CD4-positive, alpha-beta T cell treated with Interleukin-2 at 100 ng/mL for 4 hours (primary cell): ENCODE data around the gene ANKS6.

ENCODE experiments used
- DNase-seq: peaks from one replicate; pipeline ENCODE4 v3.0.0-alpha.2; 2020; ENCODE audit warnings: low spot score

Gene ANKS6

DNA sequence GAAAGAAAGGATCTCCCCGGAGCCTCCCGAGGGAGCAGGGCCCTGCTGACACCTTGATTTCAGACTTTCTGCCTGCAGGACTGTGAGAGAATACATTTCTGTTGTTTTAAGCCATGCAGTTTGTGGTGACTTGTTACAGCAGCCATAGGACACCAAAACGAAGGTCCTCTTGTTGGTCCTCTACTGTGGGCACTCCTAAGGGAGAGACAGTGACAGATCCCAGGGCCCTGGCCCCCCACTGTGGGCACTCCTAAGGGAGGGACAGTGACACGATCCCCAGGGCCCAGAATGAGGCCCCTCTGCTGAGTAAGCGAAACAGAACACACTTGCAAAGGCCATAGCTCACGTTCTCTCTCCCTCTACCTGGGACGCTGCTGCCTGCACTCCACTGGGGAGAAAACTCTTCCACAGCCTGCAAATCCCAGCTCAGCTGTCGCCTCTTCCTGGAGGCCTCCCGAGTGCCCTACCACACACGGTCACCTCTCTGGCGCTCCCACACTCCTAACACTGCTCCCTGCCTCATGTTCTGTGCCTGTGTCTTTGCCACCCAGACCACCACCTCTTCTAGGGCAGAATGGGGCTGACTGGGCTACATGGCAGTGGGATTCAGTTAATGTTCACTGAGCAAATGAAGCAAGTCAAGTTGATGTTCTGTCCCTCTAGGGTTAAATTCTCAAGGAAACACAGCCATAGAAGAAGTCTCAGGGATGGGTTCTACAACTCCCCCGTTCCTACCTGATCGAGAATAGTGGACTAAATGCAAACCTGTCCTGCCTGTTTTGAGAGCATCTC lies 23.8 kb downstream of the ANKS6 start:
- no peak for DNase-seq

DNA sequence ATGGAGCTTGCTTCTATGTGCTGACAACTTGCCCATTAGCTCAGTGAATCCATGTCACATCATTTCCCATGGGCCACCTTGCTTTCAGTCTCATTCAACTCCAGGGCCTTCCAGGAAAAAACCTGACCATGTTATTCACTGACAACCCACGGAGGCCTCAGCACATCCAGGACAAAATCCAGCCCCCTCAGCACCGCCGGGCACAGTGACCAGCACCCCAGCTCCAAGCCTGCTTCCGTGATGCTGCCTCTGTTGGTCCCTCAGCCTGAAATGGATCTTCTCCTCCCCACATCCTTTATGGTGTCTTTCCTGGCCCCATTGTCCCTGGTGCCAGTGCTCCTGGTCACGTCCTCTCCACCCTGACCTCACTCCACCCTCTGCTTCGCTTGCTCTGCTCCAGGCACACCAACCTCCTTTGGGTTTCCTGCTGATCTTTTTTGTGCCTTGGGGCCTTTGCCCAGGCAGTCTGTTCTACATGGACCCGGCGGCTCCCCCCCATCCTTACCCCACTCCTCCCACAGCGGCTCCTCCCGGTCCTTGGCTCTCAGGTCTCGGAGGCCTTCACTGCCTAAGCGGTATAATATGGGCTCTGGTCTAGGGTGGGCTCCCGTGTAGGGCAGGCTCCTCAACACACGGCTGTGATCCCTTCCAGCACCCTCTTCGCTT lies 25.0 kb downstream of the ANKS6 start:
- DNase-seq, result no peak

DNA sequence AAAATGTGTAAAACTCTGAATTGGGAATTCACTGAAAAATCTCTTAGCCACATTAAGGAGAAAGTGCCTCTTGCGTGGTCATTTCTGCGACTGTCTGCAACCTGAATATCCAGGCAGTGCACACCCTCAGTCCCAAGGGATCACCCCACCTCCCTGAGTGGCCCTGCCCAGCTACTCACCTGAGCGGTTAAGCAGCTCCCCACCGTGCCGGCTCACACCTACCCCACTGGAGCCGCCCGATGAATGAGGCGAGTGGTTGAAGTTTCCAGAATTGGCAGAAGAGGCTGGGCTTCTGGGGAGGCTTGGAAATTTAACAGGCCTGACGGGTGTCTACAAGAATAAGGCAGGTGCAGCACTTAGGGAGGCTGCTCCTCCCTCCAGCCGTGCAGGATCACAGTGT lies 25.6 kb downstream of the ANKS6 start:
- no peak for DNase-seq

DNA sequence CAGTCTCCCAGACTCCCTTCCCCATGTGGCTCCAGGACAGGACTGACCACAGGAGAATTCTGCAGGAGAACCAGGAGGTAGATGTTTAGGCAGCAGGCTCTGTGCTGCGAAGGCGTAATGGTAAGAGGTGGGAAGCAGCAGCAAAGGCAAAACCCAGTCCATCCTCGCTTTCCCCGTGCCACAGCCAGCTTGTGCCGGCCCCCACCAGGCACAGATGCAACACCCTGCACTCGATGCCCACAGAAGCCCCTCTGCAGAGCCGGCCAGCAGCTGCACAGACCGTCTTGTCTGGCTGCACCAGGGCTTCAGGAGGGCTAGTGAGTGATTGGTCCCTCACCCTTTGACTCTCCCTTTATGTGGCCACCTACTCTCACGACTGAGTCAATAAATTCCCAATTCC lies 28.0 kb downstream of the ANKS6 start:
- no peak for DNase-seq

DNA sequence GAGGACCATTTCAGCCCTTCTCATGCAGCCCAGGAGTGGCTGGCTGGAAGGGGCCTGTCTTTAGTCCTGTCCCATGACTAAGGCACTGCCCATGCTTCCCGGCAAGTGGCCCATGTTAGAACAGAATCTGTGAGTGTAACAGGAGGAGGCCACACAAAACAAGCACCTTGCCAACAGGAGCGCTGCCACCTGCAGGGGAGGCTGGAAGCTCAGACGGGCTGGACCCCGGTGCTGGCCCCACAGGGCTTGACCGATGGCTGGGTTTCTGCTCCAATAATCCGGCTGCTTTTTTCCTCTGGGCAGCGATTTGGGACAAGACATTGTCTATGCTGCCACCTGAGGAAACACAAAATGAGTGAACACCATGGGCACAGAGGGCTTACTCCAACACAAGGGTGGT lies 28.4 kb downstream of the ANKS6 start:
- DNase-seq, result no peak

DNA sequence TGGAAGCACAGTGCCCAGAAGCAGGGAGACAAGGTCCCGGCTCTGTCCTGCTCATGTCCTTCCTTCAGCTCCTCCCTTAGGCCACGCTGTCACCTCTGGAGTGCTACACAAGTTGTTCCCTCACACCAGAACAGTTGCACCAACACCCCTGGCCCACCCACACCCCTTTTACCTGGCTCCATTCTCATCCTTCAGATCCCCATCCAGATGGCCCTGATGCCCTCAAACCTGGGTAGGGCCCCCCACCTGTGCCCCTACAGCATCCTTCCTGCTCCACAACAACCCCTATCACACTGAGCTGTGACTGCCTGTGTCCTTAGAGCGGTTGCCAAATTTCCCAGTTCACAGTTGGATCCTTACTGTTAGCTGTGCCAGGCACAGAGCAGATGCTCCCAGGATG lies 29.2 kb downstream of the ANKS6 start:
- no peak for DNase-seq

DNA sequence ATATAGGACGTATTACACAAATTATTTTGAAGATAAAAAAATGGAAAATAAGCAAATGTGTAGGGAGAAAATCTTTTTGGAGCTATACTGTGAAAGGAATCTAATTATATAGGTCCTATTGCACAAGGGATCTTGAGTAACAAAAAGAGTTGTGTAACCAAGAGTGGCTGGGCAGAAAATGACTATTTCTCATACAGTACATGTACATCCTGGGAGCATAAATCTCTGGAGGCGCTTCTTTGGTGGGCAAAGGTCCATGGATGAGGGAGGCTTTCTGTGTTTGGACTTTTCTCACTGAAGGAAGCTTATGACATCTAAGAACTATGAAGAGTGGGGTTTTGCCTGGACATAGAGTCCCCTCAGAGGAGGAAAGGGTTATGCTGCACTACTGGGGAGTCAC lies 29.8 kb downstream of the ANKS6 start:
- no peak for DNase-seq

DNA sequence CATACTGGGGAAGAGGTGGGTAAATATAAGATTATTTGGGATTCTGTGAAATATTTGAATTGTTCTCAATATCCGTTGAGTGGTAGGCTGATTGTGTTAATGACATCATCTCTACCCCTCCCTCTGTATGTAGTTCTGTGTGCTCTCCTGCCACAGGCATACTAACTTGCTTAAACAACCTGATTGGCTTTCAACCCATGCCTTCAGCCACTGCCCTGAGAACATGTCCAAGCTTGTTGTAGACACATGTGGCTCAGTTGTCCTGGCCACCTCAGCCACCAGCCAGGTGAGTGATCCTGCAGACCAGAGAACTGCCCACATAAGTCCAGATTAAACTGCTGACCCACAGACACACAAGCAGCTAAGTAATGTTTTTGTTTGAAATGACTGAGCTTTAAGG lies 31.1 kb downstream of the ANKS6 start:
- no peak for DNase-seq

DNA sequence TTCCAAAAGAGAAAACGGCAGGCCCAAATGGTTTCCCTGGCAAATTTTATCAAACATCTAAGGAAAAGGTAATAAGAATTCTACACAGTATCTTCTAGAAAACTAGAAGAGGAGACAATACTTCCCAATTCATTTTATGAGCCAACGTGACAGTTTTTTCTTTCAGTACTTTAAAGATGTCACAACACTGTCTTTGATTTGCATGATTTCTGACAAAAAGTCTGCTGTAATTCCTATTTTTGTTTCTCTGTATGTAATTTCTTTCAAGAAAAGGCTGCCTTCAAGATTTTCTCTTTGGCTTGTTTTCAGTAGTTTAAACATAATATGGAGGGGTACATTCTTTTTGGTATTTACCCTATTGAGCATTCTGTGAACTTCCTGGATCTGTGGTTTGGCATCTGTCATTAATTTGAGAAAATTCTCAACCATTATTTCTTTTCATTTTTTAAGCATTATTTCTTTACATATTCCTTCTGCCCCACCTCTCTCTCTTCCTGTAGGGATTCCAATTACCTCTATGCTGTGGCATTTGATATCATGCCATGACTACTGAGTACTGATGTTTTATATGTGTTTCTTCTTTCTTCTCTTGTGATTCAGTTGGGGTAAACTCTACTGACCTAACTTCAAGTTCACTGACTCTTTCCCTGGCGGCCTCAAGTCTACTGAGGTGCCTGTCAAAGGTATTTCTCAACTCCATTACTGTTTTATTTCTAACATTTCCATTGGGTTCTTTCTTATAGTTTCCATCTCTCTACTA lies 32.2 kb downstream of the ANKS6 start:
- no peak for DNase-seq

DNA sequence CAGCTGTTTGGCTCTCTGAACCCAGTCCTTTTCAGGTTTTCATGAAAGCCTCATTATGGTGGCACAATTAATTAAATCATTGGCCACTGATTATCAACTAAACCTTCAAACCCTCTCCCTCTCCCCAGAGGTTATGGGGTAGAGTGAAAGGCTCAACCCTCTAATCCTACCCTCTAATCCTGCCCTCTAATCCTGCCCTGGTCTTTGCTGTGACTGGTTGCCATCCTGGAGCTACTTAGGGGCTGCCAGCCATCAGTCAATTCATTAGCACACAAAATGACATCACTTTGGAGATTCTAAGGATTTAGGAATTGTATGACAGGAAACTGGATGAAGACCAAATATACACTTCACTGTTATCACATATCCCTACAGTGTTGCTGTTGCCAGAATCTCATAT lies 36.1 kb downstream of the ANKS6 start:
- DNase-seq, result no peak

DNA sequence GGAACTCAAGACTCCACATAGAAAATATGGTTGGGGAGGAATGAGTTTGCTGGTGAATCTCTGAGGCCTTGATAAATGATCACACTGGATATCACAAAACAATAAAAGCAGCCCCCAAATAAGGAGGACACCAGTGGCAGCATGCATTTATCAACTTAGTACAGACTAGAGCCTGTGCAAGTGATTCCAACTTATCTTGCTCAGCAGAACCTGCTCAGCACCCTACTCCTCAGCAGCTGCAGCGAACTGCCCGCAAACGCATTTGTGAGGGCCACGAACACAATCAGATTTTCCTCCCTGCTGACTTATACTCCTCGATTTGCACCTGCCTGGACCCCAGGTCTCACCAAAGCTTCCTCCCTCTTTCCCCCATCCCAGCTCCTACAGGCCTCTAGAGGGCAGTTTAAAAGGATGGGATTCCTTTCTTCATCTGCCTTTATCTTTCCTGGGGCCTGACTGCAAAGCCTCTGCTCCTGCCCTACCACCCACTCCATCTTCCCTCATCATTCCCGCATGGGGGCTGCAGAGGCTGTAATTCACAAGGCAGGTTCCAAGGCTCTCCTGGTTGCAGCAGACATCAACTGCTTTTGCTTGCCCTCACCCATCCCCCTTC lies 41.2 kb downstream of the ANKS6 start:
- no peak for DNase-seq

DNA sequence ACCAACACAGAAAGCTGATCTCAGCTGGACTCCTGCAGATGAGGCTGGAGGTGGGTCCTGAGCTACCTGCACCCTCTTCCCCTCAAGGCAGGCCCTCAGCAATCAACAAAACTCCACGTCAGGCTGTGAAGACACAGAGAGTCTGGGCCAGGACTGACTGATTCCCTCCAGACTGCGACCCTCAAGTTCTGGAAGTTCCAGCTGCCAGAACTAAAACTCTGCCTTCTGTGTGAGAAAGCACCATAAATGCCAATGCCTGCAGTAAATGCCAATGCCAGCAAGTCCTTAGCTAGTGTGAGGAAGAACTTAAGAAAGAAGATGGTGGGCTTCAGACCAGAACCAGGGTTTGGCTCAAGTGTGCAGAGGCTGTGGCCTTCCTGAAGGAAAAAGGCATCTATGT lies 45.1 kb downstream of the ANKS6 start:
- no peak for DNase-seq

DNA sequence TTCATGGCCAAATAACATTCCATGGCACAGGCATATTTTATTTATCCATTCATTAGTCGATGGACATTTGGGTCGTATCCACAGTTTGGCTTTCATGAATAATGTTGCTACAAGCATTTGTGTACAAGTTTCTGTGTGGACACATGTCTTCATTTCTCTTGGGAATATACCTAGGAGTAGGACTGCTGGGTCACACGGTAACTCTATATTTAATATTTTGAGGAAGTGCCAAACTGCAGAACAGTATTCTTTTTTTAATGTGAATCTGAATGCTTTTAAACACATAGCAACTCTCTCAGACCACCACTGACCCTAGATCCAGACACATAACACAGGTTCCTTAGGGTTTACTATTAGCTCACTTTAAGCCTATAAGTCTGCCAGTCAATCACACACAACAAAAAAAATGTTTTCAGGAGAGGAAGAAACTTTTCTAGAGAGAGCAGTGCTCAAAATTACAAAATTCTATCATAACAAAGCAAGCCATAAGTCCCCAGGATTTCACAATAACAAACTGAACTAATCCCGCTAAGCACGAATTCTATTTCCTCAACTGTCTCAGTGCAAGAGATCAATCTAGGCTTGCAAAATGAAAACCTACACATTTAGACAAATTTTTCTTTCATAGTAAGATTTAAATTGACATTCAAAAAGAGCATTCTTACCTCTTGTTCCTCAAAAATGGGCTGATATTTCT lies 45.8 kb downstream of the ANKS6 start:
- DNase-seq, result no peak

DNA sequence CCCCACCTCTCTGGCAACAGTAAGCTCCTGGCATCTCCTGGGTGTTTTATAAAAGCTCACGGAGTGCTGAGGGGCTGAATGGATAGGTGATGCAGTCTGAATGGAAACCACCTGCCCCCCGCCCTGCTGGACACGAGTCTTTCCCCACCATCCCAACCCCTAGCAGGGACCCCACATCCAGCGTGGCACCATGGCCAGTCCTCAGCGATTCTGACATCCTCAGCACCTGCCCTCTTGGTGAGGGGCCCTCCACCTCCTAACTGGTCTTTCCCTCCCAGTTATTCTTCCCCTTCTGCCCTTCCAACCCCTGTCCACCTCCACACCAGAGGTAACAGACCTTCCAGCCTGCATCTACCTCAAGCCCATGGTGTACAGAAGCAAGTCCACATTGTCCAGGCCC lies 48.9 kb downstream of the ANKS6 start:
- no peak for DNase-seq

DNA sequence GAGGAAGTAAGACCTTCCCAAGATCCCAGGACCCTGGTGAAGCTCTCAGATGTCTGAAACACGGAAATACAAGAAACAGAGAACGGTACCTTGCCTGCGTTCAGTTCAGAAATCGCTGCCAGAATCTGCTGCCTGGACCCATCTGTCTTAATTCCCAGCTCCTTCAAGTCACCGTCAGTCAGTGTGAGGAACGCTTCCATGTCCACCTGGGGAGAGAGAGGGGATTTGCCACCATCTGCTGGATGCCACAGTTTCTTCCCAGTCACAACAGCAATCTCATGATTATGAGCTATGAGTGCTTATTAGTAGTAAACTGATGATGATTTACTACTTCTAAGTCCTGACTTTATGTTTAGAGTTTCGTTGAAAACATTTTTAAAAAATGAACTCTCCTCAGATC lies 50.9 kb downstream of the ANKS6 start:
- no peak for DNase-seq

DNA sequence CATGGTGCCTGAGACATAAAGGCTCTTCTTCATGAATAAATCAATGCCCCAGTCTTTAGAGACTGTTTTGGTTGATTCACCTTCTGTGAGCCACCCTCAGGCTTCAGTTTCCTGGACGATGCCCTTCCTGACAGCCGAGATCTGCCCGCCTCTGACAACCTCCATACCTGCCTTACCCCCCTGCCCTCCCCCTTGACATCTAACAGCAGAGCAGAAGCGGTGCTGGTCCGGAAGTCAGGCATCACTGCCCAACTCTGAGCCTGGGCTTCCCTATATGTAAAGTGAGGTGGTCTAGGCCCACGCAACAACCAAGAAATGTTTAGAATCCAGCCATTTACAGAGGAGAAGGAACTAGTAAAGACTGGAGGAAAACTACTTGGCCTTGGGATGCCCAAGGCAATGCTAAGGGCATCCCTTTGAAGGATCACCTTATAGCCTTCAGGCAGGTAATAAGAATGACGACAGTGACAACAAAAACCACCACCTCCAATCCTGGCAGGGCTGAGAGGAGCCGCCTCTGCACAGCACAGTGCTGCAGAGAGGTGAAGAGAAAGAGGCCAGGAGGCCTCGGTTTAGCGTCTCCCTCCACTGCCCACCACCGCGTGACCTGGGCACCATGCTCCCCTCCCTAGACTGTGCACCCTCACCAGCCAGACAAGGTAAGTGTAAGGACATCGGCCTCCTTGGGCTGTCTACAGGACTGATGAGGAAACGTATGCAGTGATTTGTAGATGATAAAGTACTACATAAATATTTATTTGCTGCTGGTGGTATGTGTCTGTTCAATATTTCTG lies 52.3 kb downstream of the ANKS6 start:
- no peak for DNase-seq

DNA sequence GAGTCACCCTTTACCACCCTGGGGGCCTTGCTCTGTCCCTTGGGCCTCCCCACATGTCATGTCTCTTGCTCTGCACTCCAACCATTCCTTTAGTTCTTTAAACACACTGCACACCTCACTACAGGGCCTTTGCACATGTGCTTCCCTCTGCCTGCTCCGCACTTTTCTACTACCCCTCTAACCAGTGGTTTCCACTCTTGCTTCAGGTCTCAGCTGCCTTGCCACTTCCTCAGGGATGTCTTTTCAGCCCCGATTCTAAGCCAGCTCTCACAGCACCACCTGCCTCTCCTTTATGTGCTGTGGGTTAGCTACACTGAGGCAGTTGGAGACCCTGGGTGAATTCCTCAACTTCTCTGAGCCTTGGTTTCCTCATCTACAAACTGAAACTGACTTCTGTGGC lies 53.0 kb downstream of the ANKS6 start:
- no peak for DNase-seq

DNA sequence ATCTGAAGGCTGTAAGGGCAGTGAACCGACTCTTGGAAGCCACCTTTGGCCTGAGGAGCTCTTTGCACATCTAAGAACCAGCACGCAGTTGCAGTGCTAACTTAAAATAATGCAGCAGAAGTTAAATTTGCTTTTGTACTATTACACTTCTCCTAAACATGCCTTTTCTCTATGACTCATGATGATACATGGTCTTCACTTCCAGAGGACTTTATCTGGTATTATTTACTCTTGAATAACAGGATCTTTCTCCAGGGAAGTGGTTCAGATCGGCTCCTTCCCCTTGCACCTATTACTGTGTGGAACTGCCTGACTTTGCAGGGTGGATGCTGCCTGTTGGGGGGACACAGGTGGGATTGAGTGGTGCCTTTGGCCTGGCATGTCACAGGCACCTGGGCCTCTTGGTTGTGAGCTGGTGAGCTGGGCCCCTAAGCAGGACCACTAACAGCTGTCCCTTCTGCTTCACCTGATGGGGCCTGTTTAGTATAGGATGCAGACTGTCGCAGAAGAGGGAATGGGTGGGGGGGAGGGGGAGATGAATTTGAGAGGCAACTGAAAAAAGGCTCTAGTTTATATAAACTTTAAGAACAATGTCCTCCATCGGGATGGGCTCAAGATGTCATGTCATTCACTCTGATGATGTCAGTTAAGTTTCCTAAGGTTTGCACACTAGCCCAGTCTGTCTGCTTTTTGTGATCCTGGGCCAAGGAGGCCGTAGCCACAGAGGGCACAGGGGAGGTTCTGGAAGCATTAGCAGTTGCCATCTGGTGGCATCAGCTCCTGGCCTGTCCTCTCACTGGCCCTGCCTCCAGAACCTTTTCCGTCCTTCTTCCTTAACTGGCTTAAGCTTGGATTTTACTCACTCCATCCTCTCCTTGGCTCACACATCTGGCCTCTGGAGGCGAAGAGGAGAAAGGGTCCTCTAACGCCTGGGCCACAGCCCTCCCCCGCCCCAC lies 53.8 kb downstream of the ANKS6 start:
- no peak for DNase-seq

DNA sequence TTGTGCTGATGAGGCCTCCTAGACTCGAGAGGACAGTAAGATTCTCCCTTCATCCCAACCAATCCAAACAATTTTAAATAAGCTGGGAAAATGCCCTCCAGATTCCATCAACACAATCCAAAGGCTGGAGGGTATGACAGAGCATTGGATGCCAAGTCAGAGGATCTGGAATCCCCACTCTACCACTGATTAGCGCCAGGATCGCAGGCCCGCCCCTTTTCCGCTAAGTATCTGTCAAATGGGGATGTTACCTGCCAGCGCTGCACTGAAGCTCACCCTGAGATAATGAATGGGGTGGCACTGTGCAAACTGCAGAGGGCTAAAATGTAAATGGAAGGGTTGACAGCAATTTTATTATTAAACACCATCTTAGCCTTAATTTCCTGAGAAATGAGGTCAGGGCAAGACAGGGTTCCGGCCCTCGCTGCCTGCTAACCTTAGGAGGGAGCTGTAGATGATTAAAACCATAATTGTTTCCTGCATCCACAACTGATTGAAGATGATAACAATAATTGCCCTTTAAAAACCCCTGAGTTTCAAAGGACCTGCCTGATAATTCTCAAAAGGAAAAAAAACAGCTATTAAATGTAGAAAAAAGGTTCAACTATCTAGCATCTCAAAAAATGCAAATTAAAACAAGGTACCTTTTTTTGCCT lies 56.0 kb downstream of the ANKS6 start:
- no peak for DNase-seq

DNA sequence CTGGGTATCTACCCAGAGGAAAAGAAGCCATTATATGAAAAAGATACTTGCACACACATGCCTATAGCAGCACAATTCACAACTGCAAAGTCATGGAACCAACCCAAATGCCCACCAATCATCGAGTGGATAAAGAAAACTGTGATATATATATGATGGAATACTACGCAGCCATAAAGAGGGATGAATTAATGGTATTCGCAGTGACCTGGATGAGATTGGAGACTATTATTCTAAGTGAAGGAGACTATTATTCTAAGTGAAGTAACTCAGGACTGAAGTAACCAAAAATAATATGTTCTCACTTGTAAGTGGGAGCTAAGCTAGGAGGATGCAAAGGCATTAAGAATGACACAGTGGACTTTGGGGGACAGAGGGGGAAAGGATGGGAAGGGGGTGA lies 57.6 kb downstream of the ANKS6 start:
- no peak for DNase-seq
